Calu3 (cell line): Measurements from ENCODE around the gene SETBP1. TPM values are rescaled to one million over a fixed set of nuclear protein-coding genes. Genes with fewer than 3 reads are reported as not detected.

Experiments used
- BruUV-seq: library from RNA; stranded (reverse); fragments of 400-500 nt; replicated peaks from 2 replicates; lab custom pipeline; 2021; lab: Mats Ljungman, UMichigan
- CTCF ChIA-PET: fragments of 300-600 bp; sonication (Branson Sonifier 250); formaldehyde crosslinking; loops from one replicate; lab custom pipeline; 2022; ENCODE audit warnings: antibody characterized with exemption; lab: Charles Lee
- DNase-seq: peaks from one replicate; pipeline ENCODE4 v3.0.0; 2022
- H3K27ac Mint-ChIP-seq: one replicate; pipeline ENCODE4 v1.8.0; 2022; ENCODE audit warnings: mixed read lengths; ENCODE audit not compliant: unreplicated experiment
- H3K27me3 Mint-ChIP-seq: one replicate; pipeline ENCODE4 v1.8.0; 2022; ENCODE audit warnings: mixed read lengths; ENCODE audit not compliant: unreplicated experiment
- H3K36me3 Mint-ChIP-seq: one replicate; pipeline ENCODE4 v1.8.0; 2022; ENCODE audit warnings: mild to moderate bottlenecking, moderate library complexity, mixed read lengths; ENCODE audit not compliant: insufficient read depth, unreplicated experiment
- H3K4me1 Mint-ChIP-seq: one replicate; pipeline ENCODE4 v1.8.0; 2022; ENCODE audit warnings: mild to moderate bottlenecking, low read depth, mixed read lengths; ENCODE audit not compliant: unreplicated experiment
- H3K4me3 Mint-ChIP-seq: one replicate; pipeline ENCODE4 v1.8.0; 2022; ENCODE audit warnings: mild to moderate bottlenecking, low read depth, moderate library complexity, mixed read lengths; ENCODE audit not compliant: unreplicated experiment
- H3K9me3 Mint-ChIP-seq: one replicate; pipeline ENCODE4 v1.8.0; 2022; ENCODE audit warnings: low read depth, mixed read lengths; ENCODE audit not compliant: unreplicated experiment
- CTCF ChIP-seq: fragments of 200-600 bp; IDR thresholded peaks from one replicate; pipeline ENCODE4 v1.8.0; 2022; ENCODE audit warnings: antibody characterized with exemption; ENCODE audit not compliant: unreplicated experiment
- intact Hi-C: fragments of 100-400 bp; cut with micrococcal nuclease; formaldehyde crosslinking; loops from one replicate; pipeline ENCODE4 v1.10.0; 2022; ENCODE audit not compliant: unreplicated experiment
- total RNA-seq: library from RNA; stranded (reverse); gene quantifications from 2 replicates; pipeline ENCODE4 v1.2.3, GENCODE V29; 2022

SETBP1 gene
- total RNA-seq, 1 experiment from 2014 or later: 6.0 TPM

- no peak for TF ChIP-seq CTCF
- Mint-ChIP-seq H3K27me3 (peaks cover 14% of the 10 kb centered on the region), H3K9me3 (no peaks in the 10 kb centered on the region), H3K4me3 (no peak overlapping the region), H3K27ac (no peak overlapping the region), H3K36me3 (no peaks in the 10 kb centered on the region), H3K4me1 (no peaks in the 10 kb centered on the region)
- CTCF ChIA-PET: no interaction called here
- no TSS peak for BruUV-seq
- intact Hi-C loops: no loop called here
- DNase-seq: no peak
These were observed 388.9 kb downstream of the SETBP1 start for GRCh38 chr18:45069546-45069945.

GRCh38 chr18:45071956-45072355, 391.3 kb downstream of the SETBP1 start:
- H3K4me3 Mint-ChIP-seq: no peak overlapping the region
- no peak for DNase-seq
- intact Hi-C loops: no loop called here
- H3K27me3 Mint-ChIP-seq: peaks cover 14% of the 10 kb centered on the region
- CTCF ChIA-PET: no interaction called here
- no peak overlapping the region for H3K27ac Mint-ChIP-seq
- H3K4me1 Mint-ChIP-seq: no peaks in the 10 kb centered on the region
- no TSS peak for BruUV-seq
- H3K9me3 Mint-ChIP-seq: no peaks in the 10 kb centered on the region
- H3K36me3 Mint-ChIP-seq: no peaks in the 10 kb centered on the region
- TF ChIP-seq CTCF: no peak

DNA sequence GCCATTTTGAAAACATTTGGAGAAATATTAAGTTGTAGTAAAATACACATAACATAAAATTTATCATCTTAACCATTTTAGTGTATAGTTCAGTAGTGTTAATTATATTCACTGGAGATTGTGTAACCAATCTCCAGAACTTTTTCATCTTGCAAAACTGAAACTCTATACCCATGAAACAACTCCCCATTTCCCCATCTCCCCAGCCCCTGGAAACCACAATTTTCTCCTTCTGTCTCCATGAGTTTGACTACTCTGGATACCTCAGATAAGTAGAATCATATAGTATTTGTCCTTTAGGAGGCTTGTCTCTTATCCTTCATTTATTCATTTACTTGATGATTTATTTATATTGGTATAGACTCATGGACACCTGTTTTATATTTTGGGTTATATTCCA, 392.9 kb downstream of the SETBP1 start:
- no peak overlapping the region for H3K27ac Mint-ChIP-seq
- DNase-seq: no peak
- H3K4me3 Mint-ChIP-seq: no peak overlapping the region
- no peak for TF ChIP-seq CTCF
- H3K27me3 Mint-ChIP-seq: peaks cover 14% of the 10 kb centered on the region
- no peaks in the 10 kb centered on the region for H3K4me1 Mint-ChIP-seq
- intact Hi-C loops: no loop called here
- no peaks in the 10 kb centered on the region for H3K9me3 Mint-ChIP-seq
- no TSS peak for BruUV-seq
- H3K36me3 Mint-ChIP-seq: no peaks in the 10 kb centered on the region
- CTCF ChIA-PET: no interaction called here

DNA sequence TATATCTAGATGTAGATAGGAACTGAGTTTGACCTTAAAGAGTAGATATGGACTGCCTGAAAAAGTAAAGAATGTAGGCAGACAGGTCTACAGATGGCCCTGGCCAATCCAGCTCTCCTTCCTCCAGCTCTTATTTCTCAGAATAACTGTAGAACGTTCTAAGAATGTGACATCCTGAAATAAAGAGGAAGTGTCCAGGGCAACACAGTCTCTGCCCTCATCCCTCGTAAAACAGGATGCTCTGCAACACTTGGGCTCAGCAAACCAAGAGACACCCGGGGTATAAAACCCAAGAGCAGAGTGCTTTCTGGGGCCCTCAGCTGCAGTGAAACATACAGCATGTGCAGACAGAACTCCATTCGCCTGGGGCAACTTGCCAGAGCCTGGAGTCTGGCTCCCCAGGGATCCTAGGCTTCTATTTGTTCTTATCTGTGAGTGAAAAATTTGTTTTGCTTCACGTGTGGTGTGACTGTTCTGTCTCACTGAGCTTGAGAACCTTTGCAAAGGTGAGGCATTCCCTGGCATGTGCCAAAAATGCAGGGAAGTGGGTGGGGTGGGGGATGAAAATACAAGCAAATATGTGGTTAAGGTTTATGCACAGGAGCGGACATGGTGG, 401.0 kb downstream of the SETBP1 start:
- intact Hi-C loops: no loop called here
- DNase-seq: no peak
- CTCF ChIA-PET: no interaction called here
- Mint-ChIP-seq H3K27ac (no peak overlapping the region), H3K27me3 (no peaks in the 10 kb centered on the region), H3K4me3 (no peak overlapping the region), H3K9me3 (peaks cover 5% of the 10 kb centered on the region), H3K4me1 (no peaks in the 10 kb centered on the region), H3K36me3 (no peaks in the 10 kb centered on the region)
- TF ChIP-seq CTCF: no peak
- no TSS peak for BruUV-seq
